Cardiac muscle cell (in vitro differentiated cells and primary cell): ENCODE data around the gene MYBPC1. TPM values are rescaled to one million over a fixed set of nuclear protein-coding genes. Genes with fewer than 3 reads are reported as not detected.
"Not testable (repeated sequence)": the region's sequence is repeated elsewhere in the genome, so short reads cannot be mapped to it uniquely, and the experiment has no call there.

Source experiments
- DNase-seq, 2 donors: peaks; one replicate each; pipeline versions ENCODE4 v3.0.0 to v3.0.0-alpha.2; 2010 to 2017; ENCODE audit warnings: low read depth in 1 of 2, low spot score in 1 of 2
- H3K27ac ChIP-seq: fragments of 200-600 bp; sonication (generic); 2 replicates; pipeline ENCODE4 v1.5.1; 2016
- H3K27me3 ChIP-seq: fragments of 200-600 bp; sonication (generic); 2 replicates; pipeline ENCODE4 v1.6.0; 2016; ENCODE audit warnings: control low read depth
- H3K36me3 ChIP-seq: fragments of 200-600 bp; sonication (generic); 2 replicates; pipeline ENCODE4 v1.5.1; 2016; ENCODE audit warnings: control low read depth
- H3K4me1 ChIP-seq: fragments of 200-600 bp; sonication (generic); 2 replicates; pipeline ENCODE4 v1.8.1; 2017; ENCODE audit warnings: low read depth, mild to moderate bottlenecking, mixed run types
- H3K4me3 ChIP-seq: fragments of 200-600 bp; sonication (generic); 2 replicates; pipeline ENCODE4 v1.5.1; 2016; ENCODE audit warnings: mild to moderate bottlenecking
- H3K9me3 ChIP-seq: fragments of 200-600 bp; sonication (generic); 2 replicates; pipeline ENCODE4 v1.5.1; 2017; ENCODE audit warnings: low read depth, mild to moderate bottlenecking, control low read depth
- polyA plus RNA-seq: library from polyadenylated mRNA; unstranded; fragments of >200 nt; fragmentation: Nextera tagmentation; extraction: Ambion mirVana; gene quantifications from 2 replicates; pipeline ENCODE4 v1.2.1, GENCODE V29; 2016
- total RNA-seq: library from RNA; depleted of rRNA; stranded (reverse); fragments of >200 nt; gene quantifications from 2 replicates; pipeline ENCODE4 v1.2.3, GENCODE V29; 2016
- TF ChIP-seq, protein P1 (sequence below): IDR thresholded peaks from 2 replicates; pipeline ENCODE4 v1.5.1; 2012; ENCODE audit warnings: low read depth, mild to moderate bottlenecking, low read length

Gene MYBPC1, protein sequence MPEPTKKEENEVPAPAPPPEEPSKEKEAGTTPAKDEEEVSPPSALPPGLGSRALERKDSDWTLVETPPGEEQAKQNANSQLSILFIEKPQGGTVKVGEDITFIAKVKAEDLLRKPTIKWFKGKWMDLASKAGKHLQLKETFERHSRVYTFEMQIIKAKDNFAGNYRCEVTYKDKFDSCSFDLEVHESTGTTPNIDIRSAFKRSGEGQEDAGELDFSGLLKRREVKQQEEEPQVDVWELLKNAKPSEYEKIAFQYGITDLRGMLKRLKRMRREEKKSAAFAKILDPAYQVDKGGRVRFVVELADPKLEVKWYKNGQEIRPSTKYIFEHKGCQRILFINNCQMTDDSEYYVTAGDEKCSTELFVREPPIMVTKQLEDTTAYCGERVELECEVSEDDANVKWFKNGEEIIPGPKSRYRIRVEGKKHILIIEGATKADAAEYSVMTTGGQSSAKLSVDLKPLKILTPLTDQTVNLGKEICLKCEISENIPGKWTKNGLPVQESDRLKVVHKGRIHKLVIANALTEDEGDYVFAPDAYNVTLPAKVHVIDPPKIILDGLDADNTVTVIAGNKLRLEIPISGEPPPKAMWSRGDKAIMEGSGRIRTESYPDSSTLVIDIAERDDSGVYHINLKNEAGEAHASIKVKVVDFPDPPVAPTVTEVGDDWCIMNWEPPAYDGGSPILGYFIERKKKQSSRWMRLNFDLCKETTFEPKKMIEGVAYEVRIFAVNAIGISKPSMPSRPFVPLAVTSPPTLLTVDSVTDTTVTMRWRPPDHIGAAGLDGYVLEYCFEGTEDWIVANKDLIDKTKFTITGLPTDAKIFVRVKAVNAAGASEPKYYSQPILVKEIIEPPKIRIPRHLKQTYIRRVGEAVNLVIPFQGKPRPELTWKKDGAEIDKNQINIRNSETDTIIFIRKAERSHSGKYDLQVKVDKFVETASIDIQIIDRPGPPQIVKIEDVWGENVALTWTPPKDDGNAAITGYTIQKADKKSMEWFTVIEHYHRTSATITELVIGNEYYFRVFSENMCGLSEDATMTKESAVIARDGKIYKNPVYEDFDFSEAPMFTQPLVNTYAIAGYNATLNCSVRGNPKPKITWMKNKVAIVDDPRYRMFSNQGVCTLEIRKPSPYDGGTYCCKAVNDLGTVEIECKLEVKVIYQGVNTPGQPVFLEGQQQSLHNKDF
- total RNA-seq, result not detected in 2 replicates
- polyA plus RNA-seq, result not detected in 2 replicates

DNA sequence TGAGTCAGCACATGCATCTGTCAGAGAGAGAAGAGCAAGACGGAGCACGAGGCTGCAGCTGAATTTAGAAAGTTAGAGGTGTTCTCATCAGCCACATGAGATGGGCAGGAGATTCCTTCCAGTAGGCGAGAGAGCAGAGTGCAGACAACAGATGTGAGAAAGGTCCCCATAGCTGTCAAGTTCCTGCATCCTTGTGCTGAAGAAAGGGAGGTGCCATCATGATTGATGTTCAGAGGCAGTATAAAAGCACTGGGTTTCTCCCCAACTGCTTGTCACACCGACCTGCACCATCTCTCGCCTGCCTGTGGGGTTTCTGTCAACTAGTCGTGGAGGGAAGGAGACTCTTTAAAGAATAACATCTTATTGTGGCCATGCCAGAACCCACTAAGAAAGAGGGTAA lies at the start of gene MYBPC1:
MYBPC1 (plus strand) TSS at position 272 of the 400 bp plus-strand sequence; CDS start at position 372, 100 bp downstream.
- Histone ChIP-seq H3K27me3 (peaks cover 60% of the 10 kb centered on the region), H3K36me3 (no peaks in the 10 kb centered on the region), H3K4me1 (no peaks in the 10 kb centered on the region), H3K9me3 (no peaks in the 10 kb centered on the region), H3K27ac (no peak within 1 kb of the TSS), H3K4me3 (no peak within 1 kb of the TSS)
- TF ChIP-seq, protein P1, sequence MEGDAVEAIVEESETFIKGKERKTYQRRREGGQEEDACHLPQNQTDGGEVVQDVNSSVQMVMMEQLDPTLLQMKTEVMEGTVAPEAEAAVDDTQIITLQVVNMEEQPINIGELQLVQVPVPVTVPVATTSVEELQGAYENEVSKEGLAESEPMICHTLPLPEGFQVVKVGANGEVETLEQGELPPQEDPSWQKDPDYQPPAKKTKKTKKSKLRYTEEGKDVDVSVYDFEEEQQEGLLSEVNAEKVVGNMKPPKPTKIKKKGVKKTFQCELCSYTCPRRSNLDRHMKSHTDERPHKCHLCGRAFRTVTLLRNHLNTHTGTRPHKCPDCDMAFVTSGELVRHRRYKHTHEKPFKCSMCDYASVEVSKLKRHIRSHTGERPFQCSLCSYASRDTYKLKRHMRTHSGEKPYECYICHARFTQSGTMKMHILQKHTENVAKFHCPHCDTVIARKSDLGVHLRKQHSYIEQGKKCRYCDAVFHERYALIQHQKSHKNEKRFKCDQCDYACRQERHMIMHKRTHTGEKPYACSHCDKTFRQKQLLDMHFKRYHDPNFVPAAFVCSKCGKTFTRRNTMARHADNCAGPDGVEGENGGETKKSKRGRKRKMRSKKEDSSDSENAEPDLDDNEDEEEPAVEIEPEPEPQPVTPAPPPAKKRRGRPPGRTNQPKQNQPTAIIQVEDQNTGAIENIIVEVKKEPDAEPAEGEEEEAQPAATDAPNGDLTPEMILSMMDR, result no peak
- DNase-seq, result no peak

DNA sequence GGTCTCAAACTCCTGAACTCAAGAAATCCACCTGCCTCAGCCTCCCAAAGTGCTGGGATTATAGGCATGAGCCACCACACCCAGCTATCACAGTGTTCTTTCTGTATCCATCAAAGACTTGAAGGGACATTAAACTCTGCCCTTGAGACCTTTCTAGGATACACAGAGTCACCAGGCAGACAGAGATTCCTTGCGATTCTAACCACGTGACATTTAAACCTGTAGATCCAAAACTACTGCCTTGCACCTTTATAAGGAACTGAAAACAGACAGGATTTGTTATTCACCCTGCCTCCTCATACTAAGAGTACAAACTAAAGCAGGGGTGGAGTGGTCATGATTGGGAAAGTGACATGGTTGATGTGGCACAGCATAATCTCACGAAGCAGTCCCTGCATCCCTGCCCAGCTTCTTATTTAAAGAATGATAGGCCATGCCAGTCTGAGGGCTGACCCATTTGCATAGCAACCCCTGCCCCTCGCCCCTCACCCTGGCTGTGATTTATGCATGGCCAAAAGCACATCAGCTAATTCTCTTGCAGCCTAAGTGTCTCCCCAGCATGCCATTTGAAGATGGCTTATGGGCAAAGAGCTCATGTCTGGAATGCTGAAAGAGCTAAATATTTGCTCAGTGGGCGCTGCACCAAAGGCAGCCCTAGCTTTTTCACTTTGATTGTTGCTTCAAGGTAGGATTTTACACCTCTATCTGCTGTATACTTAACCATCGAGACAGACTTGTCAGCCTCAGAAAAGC lies 43.2 kb upstream of the MYBPC1 start:
- no peaks in the 10 kb centered on the region for H3K4me1 ChIP-seq
- no peak overlapping the region for H3K27ac ChIP-seq
- TF ChIP-seq, protein P1, result no peak
- DNase-seq, result no peak
- H3K27me3 ChIP-seq, result peaks cover 61% of the 10 kb centered on the region
- no peak overlapping the region for H3K4me3 ChIP-seq
- no peaks in the 10 kb centered on the region for H3K36me3 ChIP-seq
- no peaks in the 10 kb centered on the region for H3K9me3 ChIP-seq

DNA sequence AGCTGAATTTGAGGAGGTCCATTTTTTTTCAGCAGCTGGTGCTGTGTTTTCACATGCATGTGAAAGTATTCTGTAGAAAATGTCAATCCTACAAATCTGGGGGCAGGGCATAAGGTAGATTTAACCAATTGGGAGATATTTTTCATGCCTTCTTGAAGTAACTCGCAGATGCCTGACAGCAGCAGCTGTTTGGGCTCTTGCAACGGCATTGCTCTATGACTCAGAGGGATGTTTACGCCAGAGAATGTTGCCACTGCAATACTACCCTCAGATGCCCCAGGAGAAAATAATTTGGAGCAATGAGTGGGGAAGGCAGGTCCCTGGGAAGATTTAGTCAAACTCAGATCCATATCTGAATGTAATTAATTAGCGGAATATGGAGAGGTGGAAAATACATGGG lies 42.5 kb upstream of the MYBPC1 start:
- Histone ChIP-seq H3K9me3 (no peaks in the 10 kb centered on the region), H3K4me3 (no peak overlapping the region), H3K27ac (no peak overlapping the region), H3K36me3 (no peaks in the 10 kb centered on the region), H3K27me3 (peaks cover 69% of the 10 kb centered on the region), H3K4me1 (no peaks in the 10 kb centered on the region)
- peak in 1 of 2 donors; percentile 69 for DNase-seq
- TF ChIP-seq, protein P1, result no peak

DNA sequence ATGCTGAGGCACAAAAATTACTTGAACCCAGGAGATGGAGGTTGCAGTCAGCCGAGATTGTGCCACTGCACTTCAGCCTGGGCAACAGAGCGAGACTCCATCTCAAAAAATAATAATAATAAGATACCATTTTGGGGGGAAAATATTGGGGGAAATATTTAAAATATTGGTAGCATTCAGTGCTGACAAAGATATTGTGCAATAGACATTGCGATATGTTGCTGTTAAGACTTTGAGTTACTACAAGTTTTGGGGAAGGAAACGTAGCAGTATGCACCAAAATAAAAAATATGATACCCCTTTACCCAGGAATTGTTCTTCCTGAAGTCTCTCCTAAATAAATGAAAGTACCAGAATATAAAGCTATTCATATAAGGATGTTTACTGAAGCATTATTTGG lies 37.7 kb upstream of the MYBPC1 start:
- Histone ChIP-seq H3K9me3 (no peaks in the 10 kb centered on the region), H3K27me3 (peaks cover 83% of the 10 kb centered on the region), H3K27ac (no peak overlapping the region), H3K36me3 (no peaks in the 10 kb centered on the region), H3K4me3 (no peak overlapping the region), H3K4me1 (no peaks in the 10 kb centered on the region)
- TF ChIP-seq, protein P1, result no peak
- no peak for DNase-seq

DNA sequence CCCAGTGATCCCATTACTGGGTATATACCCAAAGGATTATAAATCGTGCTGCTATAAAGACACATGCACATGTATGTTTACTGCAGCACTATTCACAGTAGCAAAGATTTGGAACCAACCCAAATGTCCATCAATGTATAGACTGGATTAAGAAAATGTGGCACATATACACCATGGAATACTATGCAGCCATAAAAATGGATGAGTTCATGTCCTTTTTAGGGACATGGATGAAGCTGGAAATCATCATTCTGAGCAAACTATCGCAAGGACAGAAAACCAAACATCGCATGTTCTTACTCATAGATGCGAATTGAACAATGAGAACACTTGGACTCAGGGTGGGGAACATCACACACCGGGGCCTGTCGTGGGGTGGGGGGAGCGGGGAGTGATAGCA lies 36.0 kb upstream of the MYBPC1 start:
- not testable (repeated sequence) for H3K4me1 ChIP-seq, DNase-seq, H3K9me3 ChIP-seq, H3K4me3 ChIP-seq, H3K27ac ChIP-seq, H3K36me3 ChIP-seq
- peaks cover 84% of the 10 kb centered on the region for H3K27me3 ChIP-seq
